Ectodermal cell (in vitro differentiated cells): ENCODE measurements around the gene SLC22A15.
"Not testable (repeated sequence)": the region's sequence is repeated elsewhere in the genome, so short reads cannot be mapped to it uniquely, and the experiment has no call there.

Experiments
- H3K27ac ChIP-seq: 2 replicates; pipeline ENCODE4 v1.7.0; 2013; ENCODE audit warnings: mild to moderate bottlenecking, low read depth, low read length; ENCODE audit not compliant: insufficient read depth, poor library complexity, severe bottlenecking
- H3K27me3 ChIP-seq: 2 replicates; pipeline ENCODE4 v1.7.0; 2013; ENCODE audit warnings: mild to moderate bottlenecking, low read length; ENCODE audit not compliant: insufficient read depth, control insufficient read depth, poor library complexity, severe bottlenecking
- H3K36me3 ChIP-seq: one replicate; pipeline ENCODE4 v1.7.0; 2013; ENCODE audit warnings: low read length; ENCODE audit not compliant: control insufficient read depth, insufficient read depth
- H3K4me1 ChIP-seq: one replicate; pipeline ENCODE4 v1.7.0; 2013; ENCODE audit warnings: low read length; ENCODE audit not compliant: control insufficient read depth, insufficient read depth
- H3K4me3 ChIP-seq: 2 replicates; pipeline ENCODE4 v1.7.0; 2013; ENCODE audit warnings: low read depth, low read length, control low read depth; ENCODE audit not compliant: insufficient read depth
- H3K9me3 ChIP-seq: 2 replicates; pipeline ENCODE4 v1.7.0; 2013; ENCODE audit warnings: mild to moderate bottlenecking, low read length, moderate library complexity; ENCODE audit not compliant: control insufficient read depth
- WGBS, 2 experiments: methylation state at CpG; one replicate each; pipeline ENCODE4 v1.1.7; 2013; ENCODE audit warnings: missing lambda C conversion rate in 2 of 2; 5-methylcytosine and 5-hydroxymethylcytosine counted together

Gene SLC22A15

DNA sequence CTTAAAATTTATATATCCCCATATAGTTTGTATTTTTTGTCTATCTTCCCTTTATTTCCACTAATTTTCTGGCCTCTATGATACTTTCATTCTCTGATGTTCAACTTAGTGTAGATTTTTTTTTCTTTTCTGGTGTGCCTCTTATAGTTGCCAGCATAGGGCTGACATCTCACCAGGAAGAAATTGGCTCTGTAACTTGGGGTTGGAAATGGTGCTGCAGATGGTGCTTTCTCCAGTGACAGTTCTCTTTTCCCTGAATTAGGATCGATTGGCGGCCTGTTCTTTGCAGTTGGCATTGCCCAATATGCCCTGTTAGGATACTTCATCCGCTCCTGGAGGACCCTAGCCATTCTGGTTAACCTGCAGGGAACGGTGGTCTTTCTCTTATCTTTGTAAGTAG lies 50.3 kb downstream of the SLC22A15 start:
- no peaks in the 10 kb centered on the region for H3K4me1 ChIP-seq
- H3K9me3 ChIP-seq = no peaks in the 10 kb centered on the region
- no peak overlapping the region for H3K4me3 ChIP-seq
- WGBS, 2 experiments = 93 to 96% methylated on average over 4 of the region's 4 CpGs
- H3K36me3 ChIP-seq = no peaks in the 10 kb centered on the region
- no peak overlapping the region for H3K27ac ChIP-seq
- no peaks in the 10 kb centered on the region for H3K27me3 ChIP-seq

DNA sequence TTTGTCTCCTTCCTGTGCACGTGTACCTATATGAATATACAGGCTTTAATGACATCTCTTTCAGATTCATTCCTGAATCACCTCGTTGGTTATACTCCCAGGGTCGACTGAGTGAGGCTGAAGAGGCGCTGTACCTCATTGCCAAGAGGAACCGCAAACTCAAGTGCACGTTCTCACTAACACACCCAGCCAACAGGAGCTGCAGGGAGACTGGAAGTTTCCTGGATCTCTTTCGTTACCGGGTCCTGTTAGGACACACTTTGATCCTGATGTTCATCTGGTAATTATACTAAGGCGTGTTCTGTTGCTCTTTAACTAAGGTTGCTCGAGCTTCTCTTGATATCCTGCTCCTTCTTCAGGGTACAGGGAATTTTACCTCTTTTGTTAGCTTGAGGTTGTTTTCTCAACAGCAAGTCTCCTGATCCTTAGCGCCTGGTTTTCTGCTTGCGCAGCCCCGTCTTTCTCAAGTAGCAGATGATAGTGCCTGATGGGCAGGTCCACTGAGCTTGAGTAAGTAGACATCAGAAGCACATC lies 55.1 kb downstream of the SLC22A15 start:
- H3K4me3 ChIP-seq = no peak overlapping the region
- H3K9me3 ChIP-seq = no peaks in the 10 kb centered on the region
- 93% methylated on average over 13 of the region's 13 CpGs for WGBS, 2 experiments
- no peak overlapping the region for H3K27ac ChIP-seq
- H3K27me3 ChIP-seq = no peaks in the 10 kb centered on the region
- no peaks in the 10 kb centered on the region for H3K36me3 ChIP-seq
- H3K4me1 ChIP-seq = peaks cover 19% of the 10 kb centered on the region

GRCh38 chr1:116033322-116033721 lies 57.0 kb downstream of the SLC22A15 start:
- H3K36me3 ChIP-seq = no peaks in the 10 kb centered on the region
- no peak overlapping the region for H3K4me3 ChIP-seq
- H3K4me1 ChIP-seq = peaks cover 19% of the 10 kb centered on the region
- 10 to 19% methylated on average over 3 of the region's 3 CpGs for WGBS, 2 experiments
- H3K9me3 ChIP-seq = no peaks in the 10 kb centered on the region
- H3K27ac ChIP-seq = peak overlapping the region; percentile 45
- H3K27me3 ChIP-seq = no peaks in the 10 kb centered on the region

DNA sequence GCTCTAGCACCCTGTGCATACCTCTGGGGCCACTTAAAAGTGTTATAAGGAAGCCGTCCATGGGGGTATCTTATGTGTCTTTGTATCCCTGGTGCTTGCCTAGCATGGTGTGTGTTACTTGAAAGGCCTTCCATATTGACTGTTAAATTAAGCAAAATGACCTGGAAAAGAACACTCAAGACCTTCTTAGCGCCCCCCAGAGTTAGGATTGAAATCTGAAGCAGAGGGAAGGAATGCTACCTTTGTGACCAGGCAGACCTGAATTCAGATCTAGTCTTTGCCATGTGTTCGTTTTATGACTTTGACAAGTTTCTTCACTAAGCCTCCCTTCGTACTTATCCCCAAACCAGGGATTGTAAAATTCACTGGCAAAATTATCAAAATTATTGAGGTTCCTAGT lies 59.9 kb downstream of the SLC22A15 start:
- 81 to 97% methylated on average over 4 of the region's 4 CpGs for WGBS, 2 experiments
- Histone ChIP-seq H3K4me3 (no peak overlapping the region), H3K27me3 (no peaks in the 10 kb centered on the region), H3K4me1 (peaks cover 19% of the 10 kb centered on the region), H3K36me3 (no peaks in the 10 kb centered on the region), H3K9me3 (no peaks in the 10 kb centered on the region), H3K27ac (no peak overlapping the region)

DNA sequence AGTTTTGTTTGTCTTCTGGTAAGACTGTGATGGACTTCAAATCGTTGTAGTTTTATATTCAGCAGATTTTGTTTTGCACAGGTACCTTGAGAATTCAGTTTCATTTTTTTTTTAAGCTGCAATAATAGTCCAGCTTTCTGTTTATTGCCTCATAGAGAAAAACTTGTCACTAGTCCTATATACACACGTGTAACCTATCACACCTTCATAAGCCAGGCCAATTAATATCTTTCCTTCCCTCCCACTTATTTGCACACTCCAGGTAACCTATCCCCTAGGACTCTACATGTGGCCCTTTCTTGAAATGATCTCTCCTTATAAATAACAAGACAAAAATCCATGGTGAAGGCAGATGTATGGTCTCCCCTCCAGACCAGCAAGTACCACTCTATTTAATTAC lies 62.4 kb downstream of the SLC22A15 start:
- H3K9me3 ChIP-seq = no peaks in the 10 kb centered on the region
- H3K4me1 ChIP-seq = peaks cover 7% of the 10 kb centered on the region
- 86 to 91% methylated on average over 1 of the region's 2 CpGs for WGBS, 2 experiments
- H3K27me3 ChIP-seq = no peaks in the 10 kb centered on the region
- H3K36me3 ChIP-seq = no peaks in the 10 kb centered on the region
- no peak overlapping the region for H3K27ac ChIP-seq
- H3K4me3 ChIP-seq = no peak overlapping the region

DNA sequence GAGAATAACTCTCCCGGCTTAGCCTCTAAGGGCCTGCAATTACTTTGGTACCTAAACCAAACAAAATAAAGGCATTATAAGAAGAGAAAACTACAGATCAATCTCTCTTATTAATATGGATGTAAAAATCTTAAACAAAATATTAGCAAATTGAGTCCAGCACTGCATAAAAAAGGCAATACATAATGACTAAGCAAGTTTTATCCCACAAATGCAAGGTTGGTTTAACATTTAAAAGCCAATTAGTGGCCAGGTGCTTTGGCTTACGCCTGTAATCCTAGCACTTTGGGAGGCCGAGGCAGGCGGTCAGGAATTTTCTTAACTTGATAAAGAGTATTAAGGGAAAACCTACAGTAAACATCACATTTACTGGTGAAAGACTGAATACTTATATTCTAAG lies 67.8 kb downstream of the SLC22A15 start:
- no peak overlapping the region for H3K27ac ChIP-seq
- H3K36me3 ChIP-seq = no peaks in the 10 kb centered on the region
- no peaks in the 10 kb centered on the region for H3K9me3 ChIP-seq
- H3K27me3 ChIP-seq = no peaks in the 10 kb centered on the region
- no peak overlapping the region for H3K4me3 ChIP-seq
- WGBS, 2 experiments = 85 to 95% methylated on average over 2 to 4 of the region's 4 CpGs
- no peaks in the 10 kb centered on the region for H3K4me1 ChIP-seq

- not testable (repeated sequence) for H3K27ac ChIP-seq, H3K4me3 ChIP-seq, H3K36me3 ChIP-seq, H3K4me1 ChIP-seq, H3K27me3 ChIP-seq, H3K9me3 ChIP-seq
- whole genome bisulfite sequencing, 2 experiments = 77 to 86% methylated on average over 8 of the region's 8 CpGs
These were observed 70.6 kb downstream of the SLC22A15 start for GRCh38 chr1:116046933-116047332.

GRCh38 chr1:116051896-116052295 lies 75.6 kb downstream of the SLC22A15 start:
- H3K4me3 ChIP-seq, H3K27ac ChIP-seq, H3K27me3 ChIP-seq, H3K4me1 ChIP-seq, H3K9me3 ChIP-seq, H3K36me3 ChIP-seq: not testable (repeated sequence)
- WGBS, 2 experiments = 97% methylated on average over 16 of the region's 16 CpGs

GRCh38 chr1:116062201-116062600 lies 85.9 kb downstream of the SLC22A15 start:
- H3K27me3 ChIP-seq = no peaks in the 10 kb centered on the region

DNA sequence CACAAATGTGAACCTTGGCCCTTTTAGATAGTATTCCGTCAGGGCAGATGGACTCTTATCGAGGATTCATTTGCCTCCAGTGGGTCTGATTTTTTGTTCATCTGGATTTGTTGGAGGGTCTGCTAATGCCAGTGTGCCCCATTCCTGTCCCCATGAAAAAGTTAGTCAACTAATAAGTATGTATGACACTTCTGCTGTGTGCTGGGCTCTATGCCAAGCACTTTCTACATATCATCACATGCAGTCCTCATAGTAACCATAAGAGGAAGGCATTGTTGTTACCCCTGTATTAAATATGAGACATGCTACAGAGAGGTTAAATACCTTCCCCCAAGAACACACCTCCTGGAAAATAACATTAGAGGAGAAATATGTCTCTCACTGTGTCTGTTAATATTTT lies 88.3 kb downstream of the SLC22A15 start:
- no peaks in the 10 kb centered on the region for H3K4me1 ChIP-seq
- no peaks in the 10 kb centered on the region for H3K9me3 ChIP-seq
- WGBS, 2 experiments = 95 to 98% methylated on average over 2 of the region's 2 CpGs

More at GRCh38 chr1:116062201-116062600, 85.9 kb downstream of the SLC22A15 start:
- Histone ChIP-seq H3K4me3 (no peak overlapping the region), H3K4me1 (no peaks in the 10 kb centered on the region), H3K36me3 (no peaks in the 10 kb centered on the region), H3K27ac (no peak overlapping the region), H3K9me3 (no peaks in the 10 kb centered on the region)
- WGBS, 2 experiments = 67 to 83% methylated on average over 1 of the region's 1 CpG

More for the DNA sequence above, 88.3 kb downstream of the SLC22A15 start:
- Histone ChIP-seq H3K27me3 (no peaks in the 10 kb centered on the region), H3K36me3 (no peaks in the 10 kb centered on the region), H3K4me3 (no peak overlapping the region), H3K27ac (no peak overlapping the region)
